SK-N-DZ (cell line): ENCODE data around the gene ENO2.
"Not testable (repeated sequence)": the region's sequence is repeated elsewhere in the genome, so short reads cannot be mapped to it uniquely, and the experiment has no call there.

Experiments used
- DNase-seq: peaks from one replicate; pipeline ENCODE4 v3.0.0-alpha.2; 2015; ENCODE audit warnings: low spot score

The ENO2 gene

DNA sequence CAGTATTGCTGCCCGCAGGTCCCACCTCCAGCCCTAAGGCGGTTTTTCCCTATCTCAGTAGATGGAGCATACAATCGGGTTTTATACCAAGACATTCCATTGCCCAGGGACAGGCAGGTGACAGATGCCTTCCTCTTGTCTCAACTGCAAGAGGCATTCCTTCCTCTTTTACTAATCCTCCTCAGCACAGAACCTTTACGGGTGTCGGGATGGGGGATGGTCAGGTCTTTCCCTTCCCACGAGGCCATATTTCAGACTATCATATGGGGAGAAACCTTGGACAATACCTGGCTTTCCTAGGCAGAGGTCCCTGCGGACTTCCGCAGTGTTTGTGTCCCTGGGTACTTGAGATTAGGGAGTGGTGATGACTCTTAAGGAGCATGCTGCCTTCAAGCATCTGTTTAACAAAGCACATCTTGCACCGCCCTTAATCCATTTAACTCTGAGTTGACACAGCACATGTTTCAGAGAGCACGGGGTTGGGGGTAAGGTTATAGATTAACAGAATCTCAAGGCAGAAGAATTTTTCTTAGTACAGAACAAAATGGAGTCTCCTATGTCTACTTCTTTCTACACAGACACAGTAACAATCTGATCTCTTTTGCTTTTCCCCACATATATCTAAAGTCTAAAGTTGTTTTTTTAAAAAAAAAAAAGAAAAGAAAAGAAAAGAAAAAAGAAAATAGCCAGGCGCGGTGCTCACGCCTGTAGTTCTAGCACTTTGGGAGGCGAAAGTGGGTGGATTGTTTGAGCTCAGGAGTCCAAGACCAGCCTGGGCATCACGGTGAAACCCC lies 28.0 kb upstream of the ENO2 start:
- DNase-seq, result not testable (repeated sequence)

DNA sequence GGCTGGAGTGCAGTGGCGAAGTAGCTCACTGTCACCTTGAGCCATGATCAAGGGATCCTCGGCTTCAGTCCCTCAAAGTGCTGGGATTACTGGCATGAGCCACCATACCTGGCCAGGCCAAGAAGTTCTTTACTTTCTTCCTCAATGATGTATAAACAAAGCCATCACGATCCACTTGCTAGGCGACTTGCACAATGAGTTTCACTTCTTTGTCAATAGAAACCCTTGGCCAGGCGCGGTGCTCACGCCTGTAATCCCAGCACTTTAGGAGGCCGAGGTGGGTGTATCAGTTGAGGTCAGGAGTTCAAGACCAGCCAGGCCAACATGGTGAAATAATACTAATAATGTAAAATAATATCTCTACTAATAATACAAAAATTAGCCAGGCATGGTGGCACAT lies 26.9 kb upstream of the ENO2 start:
- no peak for DNase-seq

DNA sequence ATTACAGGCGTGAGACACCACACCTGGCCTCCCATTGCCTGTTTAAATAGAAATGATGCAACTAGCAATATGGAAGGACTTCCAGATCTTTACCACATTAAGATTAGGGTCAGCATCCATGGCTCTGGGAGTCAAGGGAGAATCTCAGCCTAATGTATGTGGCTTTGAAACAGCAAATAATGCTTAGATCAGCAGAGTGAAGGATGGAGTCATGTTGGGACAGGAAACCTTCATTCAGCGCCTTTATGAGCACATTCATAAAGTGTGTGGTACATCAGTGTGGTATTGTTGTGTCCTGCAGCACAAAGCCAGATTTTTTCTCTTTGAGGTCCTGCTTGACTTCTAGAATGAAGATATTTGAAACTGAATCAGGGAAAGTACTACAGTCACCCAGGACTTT lies 26.0 kb upstream of the ENO2 start:
- DNase-seq, result no peak

DNA sequence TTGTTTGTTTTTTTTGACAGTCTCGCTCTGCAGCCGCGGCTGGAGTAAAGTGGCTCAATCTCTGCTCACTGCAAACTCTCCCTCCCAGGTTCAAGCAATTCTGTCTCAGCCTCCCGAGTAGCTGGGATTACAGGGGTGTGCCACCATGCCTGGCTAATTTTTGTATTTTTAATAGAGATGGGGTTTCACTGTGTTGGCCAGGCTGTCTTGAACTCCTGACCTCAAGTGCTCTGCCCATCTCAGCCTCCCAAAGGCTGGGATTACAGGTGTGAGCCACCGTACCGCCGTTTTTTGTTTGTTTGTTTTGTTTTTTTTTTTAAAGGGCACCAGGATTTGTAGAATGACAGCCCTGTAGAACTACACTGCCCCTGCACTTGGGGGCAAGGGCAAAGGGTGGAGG lies 25.6 kb upstream of the ENO2 start:
- DNase-seq, result not testable (repeated sequence)

DNA sequence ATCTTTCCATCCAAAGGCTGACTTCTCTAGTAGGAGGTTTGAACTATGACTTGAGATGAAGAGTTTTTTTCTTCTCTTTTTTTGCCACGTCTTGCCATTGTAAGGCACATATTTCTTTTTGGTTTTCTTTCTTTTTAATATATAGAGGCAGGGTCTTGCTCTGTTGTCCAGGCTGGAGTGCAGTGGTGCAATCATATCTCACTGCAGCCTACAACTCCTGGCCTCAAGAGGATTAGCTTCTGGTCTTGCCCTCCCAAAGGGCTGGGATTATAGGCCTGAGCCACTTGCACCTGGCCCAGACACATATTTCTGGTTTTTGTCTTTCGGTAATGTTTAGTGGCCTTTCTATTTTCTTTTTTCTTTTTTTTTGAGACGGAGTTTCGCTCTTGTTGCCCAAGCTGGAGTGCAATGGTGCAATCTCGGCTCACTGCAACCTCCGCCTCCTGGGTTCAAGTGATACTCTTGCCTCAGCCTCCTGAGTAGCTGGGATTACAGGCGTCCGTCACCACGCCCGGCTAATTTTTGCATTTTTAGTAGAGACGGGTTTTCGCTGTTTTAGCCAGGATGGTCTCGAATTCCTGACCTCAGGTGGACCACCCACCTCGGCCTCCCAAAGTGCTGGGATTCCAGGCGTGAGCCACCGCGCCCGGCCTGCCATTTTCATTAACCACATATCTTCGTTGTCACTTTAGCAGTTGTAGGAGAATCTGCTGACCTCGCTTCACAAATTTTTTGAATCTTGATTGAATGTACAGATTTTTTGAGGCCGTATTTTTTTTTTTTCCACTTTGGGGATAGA lies 24.4 kb upstream of the ENO2 start:
- not testable (repeated sequence) for DNase-seq

DNA sequence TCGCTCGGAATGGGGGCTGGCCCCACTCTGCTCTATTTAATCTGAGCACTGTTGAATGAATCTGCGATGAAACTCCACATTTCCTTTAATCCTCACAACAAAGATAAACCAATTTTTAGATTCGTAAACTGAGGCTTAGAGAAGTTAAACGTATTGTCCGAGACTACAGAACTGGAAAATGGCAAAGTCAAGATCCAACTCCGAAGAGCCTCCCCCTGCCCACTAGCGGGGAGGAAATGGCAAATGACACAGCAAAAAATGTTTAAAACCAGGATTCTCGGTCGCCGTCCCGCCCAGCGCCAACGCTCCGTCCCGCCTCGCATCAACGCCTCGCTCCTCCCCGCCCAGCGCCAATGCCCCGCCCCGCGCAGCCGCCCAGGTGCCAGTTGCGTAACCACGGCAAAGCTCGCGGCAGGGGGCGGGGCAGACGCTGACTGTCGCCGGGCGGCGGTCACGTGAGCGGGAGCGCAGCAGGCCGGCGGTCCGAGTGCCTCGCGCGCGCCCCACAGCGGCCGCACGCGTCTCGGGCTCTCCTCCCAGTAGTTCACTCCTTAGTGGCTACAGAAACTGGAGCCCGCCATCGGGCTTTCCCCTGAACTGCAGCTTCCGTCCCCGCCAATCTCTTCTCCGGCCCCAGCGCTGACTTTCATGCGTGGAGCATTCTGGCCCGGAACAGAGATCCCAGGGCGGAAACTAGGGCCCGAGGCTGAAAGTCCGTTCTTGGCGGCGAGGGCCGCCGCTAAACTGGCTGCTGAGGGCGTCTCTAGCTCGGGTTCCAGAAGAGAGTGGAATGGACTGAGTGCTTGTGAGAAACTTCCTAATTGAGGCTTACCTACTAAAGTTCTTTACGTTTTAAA lies 23.4 kb upstream of the ENO2 start:
- peak; percentile 96 for DNase-seq

DNA sequence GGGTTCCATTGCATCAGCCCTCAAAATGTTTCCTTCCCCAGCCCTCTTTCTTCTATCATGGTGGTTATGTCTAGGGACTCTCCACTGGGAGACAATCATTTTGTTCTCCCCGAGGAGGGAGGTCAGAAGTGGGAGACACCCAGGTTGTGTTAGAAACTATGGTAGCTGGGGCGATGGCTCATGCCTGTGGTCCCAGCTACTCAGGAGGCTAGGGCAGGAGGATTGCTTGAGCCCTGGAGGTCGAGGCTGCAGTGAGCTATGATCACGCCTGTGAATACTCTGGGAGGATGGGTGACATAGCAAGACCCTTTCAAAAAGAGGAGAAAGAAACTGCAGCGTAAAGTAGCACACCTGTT lies 22.8 kb upstream of the ENO2 start:
- DNase-seq, result no peak

DNA sequence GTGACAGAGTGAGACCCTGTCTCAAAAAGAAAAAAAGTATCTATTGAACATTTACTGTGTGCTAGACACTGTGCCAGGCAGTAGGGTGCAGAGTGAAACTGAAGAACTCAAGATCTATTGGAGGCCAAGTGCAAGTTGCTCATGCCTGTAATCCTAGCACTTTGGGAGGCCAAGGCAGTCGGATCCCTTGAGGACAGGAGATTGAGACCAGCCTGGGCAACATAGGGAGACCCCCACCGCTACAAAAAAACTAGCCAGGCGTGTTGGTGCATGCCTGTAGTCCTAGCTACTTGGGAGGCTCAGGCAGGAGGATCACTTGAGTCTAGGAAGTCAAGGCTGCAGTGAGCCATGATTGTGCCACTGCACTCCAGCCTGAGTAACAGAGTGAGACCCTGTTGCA lies 21.7 kb upstream of the ENO2 start:
- not testable (repeated sequence) for DNase-seq

DNA sequence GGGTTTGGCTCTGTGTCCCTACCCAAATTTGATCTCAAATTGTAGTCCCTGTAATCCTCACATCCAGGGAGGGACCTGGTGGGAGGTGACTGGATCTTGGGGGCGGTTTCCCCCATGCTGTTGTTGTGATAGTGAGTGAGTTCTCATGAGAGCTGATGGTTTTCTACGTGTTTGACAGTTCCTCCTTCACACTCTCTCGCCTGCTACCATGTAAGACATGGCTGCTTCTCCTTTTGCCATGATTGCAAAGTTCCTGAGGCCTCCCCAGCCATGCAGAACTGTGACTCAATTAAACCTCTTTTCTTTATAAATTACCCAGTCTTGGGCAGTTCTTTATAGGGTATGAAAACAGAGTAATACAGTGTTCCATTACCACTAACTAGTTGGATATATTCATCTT lies 20.1 kb upstream of the ENO2 start:
- DNase-seq, result no peak

DNA sequence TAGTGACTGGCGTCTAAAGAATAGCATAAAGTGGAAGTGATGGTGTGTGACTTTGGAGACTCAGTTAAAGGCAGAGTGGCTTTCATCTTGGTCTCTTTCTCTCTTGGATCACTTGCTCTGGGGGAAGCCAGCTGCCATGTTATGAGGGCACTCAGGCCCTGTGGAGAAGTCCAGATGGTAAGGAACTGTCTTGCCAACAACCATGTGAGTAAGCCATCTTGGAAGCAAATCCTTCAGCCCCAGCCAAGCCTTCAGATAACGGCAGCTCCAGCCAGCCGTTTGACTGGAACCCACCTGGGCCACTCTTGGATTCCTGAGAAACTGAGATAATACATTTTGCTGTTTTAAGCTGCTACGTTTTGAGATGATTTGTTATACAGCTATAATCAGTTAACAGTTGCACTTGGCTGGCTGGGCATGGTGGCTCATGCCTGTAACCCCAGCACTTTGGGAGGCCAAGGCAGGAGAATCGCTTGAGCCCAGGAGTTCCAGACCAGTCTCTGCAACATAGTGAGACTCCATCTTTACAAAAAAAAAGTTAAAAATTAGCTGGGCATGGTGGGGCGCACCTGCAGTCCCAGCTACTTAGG lies 17.4 kb upstream of the ENO2 start:
- DNase-seq, result no peak

DNA sequence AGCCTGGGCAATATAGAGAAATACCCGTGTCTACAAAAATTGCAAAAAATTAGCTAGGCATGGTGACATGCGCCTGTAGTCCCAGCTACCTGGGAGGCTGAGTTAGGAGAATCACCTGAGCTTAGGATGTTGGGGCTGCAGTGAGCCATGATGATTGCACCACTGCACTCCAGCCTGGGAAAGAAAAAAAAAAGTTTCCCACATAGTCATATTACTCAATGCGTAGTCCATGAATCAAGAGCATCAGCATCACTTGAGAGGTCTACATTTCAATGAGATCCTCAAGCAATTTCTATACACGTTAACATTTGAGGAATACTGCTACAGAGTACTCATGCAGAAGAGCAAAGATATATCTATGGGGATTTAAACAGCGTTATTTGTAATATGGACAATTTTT lies 15.0 kb upstream of the ENO2 start:
- DNase-seq, result no peak

DNA sequence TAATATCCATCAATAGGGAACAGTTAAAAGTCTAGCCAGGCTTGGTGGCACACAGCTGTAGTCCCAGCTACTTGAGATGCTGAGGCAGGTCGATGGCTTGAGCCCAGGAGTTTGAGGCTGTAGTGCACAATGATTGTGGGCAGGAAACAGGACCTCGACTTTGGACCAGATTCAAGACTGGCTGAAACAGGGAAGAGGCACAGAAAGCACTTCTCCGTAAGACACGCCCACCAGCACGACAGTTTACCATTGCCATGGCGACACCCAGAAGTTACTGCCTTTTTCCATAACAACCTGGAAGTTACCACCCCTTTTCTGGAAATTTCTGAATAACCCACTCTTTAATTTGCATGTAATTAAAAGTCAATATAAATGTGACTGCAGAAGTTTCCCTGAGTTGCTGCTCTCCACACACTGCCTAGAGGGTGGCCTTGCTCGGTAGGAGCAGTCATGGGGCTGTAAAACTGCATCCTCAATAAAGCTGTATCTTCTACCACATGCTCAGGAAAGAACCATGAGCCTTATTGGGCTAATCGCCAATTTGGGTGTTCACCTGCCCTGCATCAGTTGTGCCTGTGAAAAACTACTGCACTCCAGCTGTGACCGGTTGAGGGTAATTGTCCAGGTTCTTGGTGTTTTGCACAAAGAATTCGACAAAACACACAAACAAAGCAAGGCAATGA lies 14.4 kb upstream of the ENO2 start:
- no peak for DNase-seq

DNA sequence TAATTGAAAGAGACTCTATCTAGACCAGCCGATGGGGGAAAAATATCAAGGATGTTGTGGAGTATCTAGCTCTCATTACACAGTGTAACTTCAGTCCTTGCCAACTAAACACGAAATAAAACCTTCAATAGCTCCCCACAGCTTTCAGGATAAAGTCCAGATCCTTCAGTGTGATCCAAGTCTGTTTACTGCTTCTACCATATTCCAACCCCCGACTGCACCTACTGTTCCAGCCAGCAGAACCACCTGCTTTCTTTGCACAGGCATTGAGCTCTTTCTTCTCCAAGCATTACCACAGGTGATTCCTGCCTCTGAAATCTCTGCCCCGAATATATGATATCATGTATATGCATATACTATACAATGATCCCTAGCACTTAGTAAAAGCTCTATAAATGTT lies 11.9 kb upstream of the ENO2 start:
- no peak for DNase-seq

DNA sequence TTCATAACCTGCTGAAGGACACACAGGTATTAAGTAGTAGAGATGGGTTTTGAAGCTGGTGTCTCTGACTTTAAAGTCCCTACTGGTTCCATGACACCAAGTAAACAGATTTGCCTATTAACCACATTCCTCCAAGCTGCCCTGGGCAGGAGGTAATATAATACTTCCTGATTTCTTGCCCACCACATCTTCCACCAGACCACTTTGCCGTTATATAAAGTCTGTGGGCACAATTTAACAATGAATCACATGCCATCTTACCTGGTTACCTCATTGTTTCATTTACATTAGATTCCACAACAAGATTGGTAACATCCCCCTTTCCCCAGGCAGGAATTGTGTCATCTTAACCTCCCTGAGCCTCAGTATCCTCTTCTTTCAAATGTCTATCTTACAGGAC lies 10.7 kb upstream of the ENO2 start:
- no peak for DNase-seq

DNA sequence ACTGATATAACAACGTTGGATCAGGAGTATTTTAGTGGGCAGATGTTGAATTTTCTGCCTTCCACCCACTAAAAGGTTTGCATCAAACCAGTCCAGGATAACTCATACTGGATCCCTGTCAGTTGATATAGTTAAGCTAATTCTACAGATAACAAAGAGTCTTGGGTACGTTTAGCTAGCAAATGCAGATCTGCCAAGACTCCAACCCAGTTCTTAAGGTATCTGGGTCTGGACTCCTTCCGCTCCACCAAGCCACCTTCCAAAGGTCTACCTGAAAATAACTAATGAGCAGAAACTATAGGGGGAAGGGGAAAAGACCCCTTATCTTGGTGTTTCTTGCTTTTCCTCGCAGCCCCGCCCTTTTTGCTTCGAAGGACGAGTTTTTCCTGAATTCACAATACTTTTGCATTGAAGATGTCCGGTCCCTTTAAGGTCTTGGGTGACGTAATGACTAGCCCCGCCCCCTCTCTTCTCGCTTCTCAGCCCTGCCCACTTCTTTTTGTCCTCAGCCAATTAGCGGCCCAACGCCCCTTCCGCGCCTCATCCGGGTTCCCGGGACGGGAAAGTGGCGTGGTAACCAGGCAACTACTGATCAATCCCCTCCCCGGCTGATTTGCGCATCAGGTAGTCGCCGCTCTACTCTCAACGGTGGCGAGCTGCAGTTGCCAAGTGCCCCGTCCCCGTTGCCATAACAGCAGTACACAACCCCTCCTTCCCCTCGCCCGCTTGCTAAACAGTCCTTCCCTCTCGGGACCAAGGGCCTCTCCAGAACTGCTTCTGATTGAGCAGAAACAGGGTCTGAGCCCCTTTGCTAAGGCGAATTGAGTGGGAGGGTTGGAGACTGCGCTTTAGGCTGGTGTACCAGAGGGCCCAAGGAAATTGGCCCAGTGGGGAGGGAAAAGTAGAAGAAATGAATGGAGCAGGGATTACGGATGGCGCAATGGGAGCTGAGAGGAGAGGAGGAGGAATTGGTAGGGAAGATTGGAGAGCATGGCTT lies 9.8 kb upstream of the ENO2 start, which contains the start of gene LRRC23:
Gene LRRC23, plus strand, starts transcription at position 543 of the 997 bp plus-strand sequence. CDS start 812 bp downstream, outside the sequence.
- peak; percentile 98 for DNase-seq

DNA sequence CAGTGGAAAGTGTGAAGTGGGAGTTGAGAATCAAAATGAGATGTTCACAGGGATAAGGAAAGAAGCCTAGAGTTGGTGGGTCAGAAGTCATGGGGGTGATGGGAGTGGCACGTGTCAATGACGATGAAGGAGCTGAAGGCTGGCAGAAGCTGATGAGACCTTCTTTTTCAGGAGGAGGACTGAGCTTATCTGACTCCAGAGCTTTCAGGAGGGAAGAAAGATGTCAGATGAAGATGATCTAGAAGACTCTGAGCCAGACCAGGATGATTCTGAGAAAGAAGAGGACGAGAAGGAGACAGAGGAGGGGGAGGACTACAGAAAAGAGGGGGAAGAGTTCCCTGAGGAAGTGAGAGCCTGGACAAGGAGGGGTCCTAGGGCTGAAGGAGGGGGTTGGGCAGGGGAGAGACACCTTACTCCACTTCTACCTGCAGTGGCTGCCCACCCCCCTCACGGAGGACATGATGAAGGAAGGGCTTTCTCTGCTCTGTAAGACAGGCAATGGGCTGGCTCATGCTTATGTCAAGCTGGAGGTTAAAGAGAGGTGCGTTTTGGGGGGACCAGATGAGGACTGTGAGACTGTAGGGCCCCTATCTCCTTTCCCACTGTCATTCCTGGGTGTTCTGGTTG lies 8.9 kb upstream of the ENO2 start:
- no peak for DNase-seq

DNA sequence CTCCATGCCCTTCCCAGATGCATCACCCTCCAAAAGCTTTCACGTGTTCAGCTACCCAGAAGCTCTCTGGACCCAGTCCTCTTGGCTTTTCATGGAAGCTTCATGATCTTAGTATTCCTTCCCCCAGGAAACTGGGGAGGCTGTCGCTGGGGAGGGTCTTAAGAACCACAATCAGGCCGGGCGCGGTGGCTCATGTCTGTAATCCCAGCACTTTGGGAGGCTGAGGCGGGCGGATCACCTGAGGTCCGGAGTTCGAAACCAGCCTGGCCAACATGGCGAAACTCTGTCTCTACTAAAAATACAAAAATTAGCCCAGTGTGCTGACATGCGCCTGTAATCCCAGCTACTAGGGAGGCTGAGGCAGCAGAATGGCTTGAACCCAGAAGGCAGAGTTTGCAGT lies 6.2 kb upstream of the ENO2 start:
- DNase-seq, result not testable (repeated sequence)

DNA sequence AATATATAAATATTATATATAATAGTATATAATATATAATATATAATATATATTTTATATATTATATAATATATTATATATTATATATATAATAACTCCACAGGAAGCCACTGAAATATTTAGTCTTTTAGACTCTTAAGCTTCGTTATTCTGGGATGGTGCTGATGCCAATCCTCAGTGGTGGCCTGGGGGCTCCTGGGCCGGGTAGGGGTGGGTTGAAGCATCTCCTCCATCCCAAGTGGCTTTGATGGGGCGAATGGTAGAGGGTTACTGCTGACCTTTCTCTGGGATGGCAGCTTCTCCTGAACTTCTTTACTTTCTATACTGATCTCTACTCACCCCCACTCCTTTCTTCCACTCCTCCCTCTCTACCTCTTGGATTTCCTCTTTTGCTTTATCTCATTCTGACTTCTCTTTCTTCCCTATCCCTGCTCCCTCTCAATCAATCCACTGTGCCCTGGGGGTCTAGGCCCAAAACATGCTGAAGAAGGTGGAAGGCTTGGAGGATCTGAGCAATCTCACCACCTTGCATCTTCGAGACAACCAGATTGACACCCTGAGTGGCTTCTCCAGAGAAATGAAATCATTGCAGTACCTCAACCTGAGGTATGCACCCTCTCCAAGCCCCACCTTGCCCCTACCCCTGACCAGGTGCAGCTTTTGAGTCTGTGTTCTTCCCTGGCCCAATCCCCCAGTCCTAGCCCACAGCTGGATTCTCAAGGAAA lies 4.8 kb upstream of the ENO2 start:
- no peak for DNase-seq
